ENCODE results near the gene HSF2BP. TPM values are rescaled to one million over a fixed set of nuclear protein-coding genes. Genes with fewer than 3 reads are reported as not detected.
"Not testable (repeated sequence)": the region's sequence is repeated elsewhere in the genome, so short reads cannot be mapped to it uniquely, and the experiment has no call there.

HSF2BP gene
- total RNA-seq, 4 donors from 2014 or later = 0.29 to 5.7 (median 1.2) TPM; not detected in 1

- Histone ChIP-seq H3K4me3 (no peak overlapping the region), H3K36me3 (no peaks in the 10 kb centered on the region), H3K9me3 (no peaks in the 10 kb centered on the region), H3K27me3 (no peaks in the 10 kb centered on the region), H3K4me1 (no peaks in the 10 kb centered on the region), H3K27ac (no peak overlapping the region)
- intact Hi-C loops (cut with DNase I; ENCODE audit: low total_unique reads) = no loop called here
- no peak for DNase-seq
- TF ChIP-seq CTCF (IDR thresholded peaks at IDR 0.05) = no peak
- no peak for TF ChIP-seq POLR2A (IDR thresholded peaks at IDR 0.05)
Measured at GRCh38 chr21:43702785-43703034, 43.4 kb upstream of the HSF2BP start.

- TF ChIP-seq POLR2A (IDR thresholded peaks at IDR 0.05) = no peak
- no peak for TF ChIP-seq CTCF (IDR thresholded peaks at IDR 0.05)
- Histone ChIP-seq H3K36me3 (no peaks in the 10 kb centered on the region), H3K4me1 (no peaks in the 10 kb centered on the region), H3K9me3 (no peaks in the 10 kb centered on the region), H3K4me3 (no peak overlapping the region), H3K27ac (no peak overlapping the region), H3K27me3 (no peaks in the 10 kb centered on the region)
- DNase-seq = no peak
- intact Hi-C loops (cut with DNase I; ENCODE audit: low total_unique reads) = no loop called here
Measured at GRCh38 chr21:43701936-43702784, 42.9 kb upstream of the HSF2BP start.

GRCh38 chr21:43699933-43700599 is 40.8 kb upstream of the HSF2BP start:
- Histone ChIP-seq H3K9me3 (no peaks in the 10 kb centered on the region), H3K36me3 (no peaks in the 10 kb centered on the region), H3K4me3 (no peak overlapping the region), H3K27me3 (no peaks in the 10 kb centered on the region), H3K4me1 (no peaks in the 10 kb centered on the region), H3K27ac (no peak overlapping the region)
- TF ChIP-seq CTCF (IDR thresholded peaks at IDR 0.05) (no peak), POLR2A (IDR thresholded peaks at IDR 0.05) (no peak)
- intact Hi-C loops (cut with DNase I; ENCODE audit: low total_unique reads) = no loop called here
- no peak for DNase-seq

GRCh38 chr21:43699492-43699777 is 40.1 kb upstream of the HSF2BP start:
- H3K27ac ChIP-seq; intact Hi-C loops (cut with DNase I; ENCODE audit: low total_unique reads): not testable (repeated sequence)

GRCh38 chr21:43697758-43698643 is 38.7 kb upstream of the HSF2BP start:
- Histone ChIP-seq H3K27me3 (no peaks in the 10 kb centered on the region), H3K36me3 (no peaks in the 10 kb centered on the region), H3K4me3 (no peak overlapping the region), H3K4me1 (no peaks in the 10 kb centered on the region), H3K9me3 (no peaks in the 10 kb centered on the region), H3K27ac (no peak overlapping the region)
- TF ChIP-seq CTCF (IDR thresholded peaks at IDR 0.05) (no peak), POLR2A (IDR thresholded peaks at IDR 0.05) (no peak)
- DNase-seq = no peak
- intact Hi-C loops (cut with DNase I; ENCODE audit: low total_unique reads) = no loop called here

More at GRCh38 chr21:43699492-43699777, 40.1 kb upstream of the HSF2BP start:
- not testable (repeated sequence) for H3K4me1 ChIP-seq, H3K4me3 ChIP-seq, H3K27me3 ChIP-seq, H3K36me3 ChIP-seq, DNase-seq, H3K9me3 ChIP-seq
